Measurements from ENCODE around the gene CTSS. TPM values are rescaled to one million over a fixed set of nuclear protein-coding genes. Genes with fewer than 3 reads are reported as not detected.

CTSS gene
- total and polyA plus RNA-seq, 2 donors (not counting 1 experiment from before 2014, with no cell fraction given) = 106 to 221 TPM

- H3K27me3 Mint-ChIP-seq = no peaks in the 10 kb centered on the region
- H3K9me3 ChIP-seq (ENCODE audit: control extremely low read depth in 1 of 3, control insufficient read depth in 2 of 3, insufficient read depth in 1 of 3, low read length in 2 of 3) = peaks cover 0 to 4% (median 0%) of the 10 kb centered on the region in 3 donors
- H3K4me3 Mint-ChIP-seq = no peak overlapping the region
- DNase-seq = no peak
- H3K4me1 ChIP-seq (ENCODE audit: control insufficient read depth in 2 of 2, insufficient read depth in 2 of 2, low read length in 2 of 2) = no peaks in the 10 kb centered on the region
- H3K27ac ChIP-seq (ENCODE audit: low read length in 2 of 2) = no peak overlapping the region
- no peak overlapping the region for H3K9ac ChIP-seq (ENCODE audit: low read length)
- intact Hi-C loops (cut with micrococcal nuclease) = no loop called here
- no peak overlapping the region for H2AFZ ChIP-seq (ENCODE audit: insufficient read depth, low read depth, low read length, poor library complexity, severe bottlenecking)
- no peak for TF ChIP-seq CTCF (IDR thresholded peaks at IDR 0.05)
- no peak for TF ChIP-seq EZH2 (IDR thresholded peaks at IDR 0.05; ENCODE audit: borderline replicate concordance, insufficient read depth, low read depth, low read length, poor library complexity, severe bottlenecking)
- ChIA-PET CTCF (interaction anchor here (1.2 kb wide), 1 partner anchor 14 kb away, joined by 4 read pairs; no protein-coding TSS in a partner anchor), POLR2A (no interaction called here)
- no peak for ATAC-seq (ENCODE audit: low read depth)
- H3K9me3 Mint-ChIP-seq (ENCODE audit: insufficient read depth) = no peaks in the 10 kb centered on the region
- no peaks in the 10 kb centered on the region for H4K20me1 ChIP-seq (ENCODE audit: control insufficient read depth, insufficient read depth, low read length, poor library complexity, severe bottlenecking)
- H3K27ac Mint-ChIP-seq = no peak overlapping the region
- H3K79me2 ChIP-seq (ENCODE audit: control insufficient read depth, insufficient read depth, low read length) = no peaks in the 10 kb centered on the region
- no CpG with 5 or more reads among the region's 2 CpGs for WGBS (ENCODE audit: insufficient coverage)
- H3K4me3 ChIP-seq (ENCODE audit: control extremely low read depth in 1 of 5, extremely low read depth in 1 of 5, insufficient read depth in 1 of 5, low read depth in 2 of 5, low read length in 4 of 5) = no peak overlapping the region
- H3K36me3 ChIP-seq (replicated peaks in 1 of 2; ENCODE audit: control extremely low read depth in 1 of 2, control insufficient read depth in 1 of 2, extremely low read depth in 1 of 2, insufficient read depth in 2 of 2, low read length in 1 of 2) = no peaks in the 10 kb centered on the region
- no peaks in the 10 kb centered on the region for H3K27me3 ChIP-seq (replicated peaks in 1 of 4; ENCODE audit: control extremely low read depth in 1 of 4, control insufficient read depth in 3 of 4, insufficient read depth in 4 of 4, low read length in 3 of 4)
- H3K4me2 ChIP-seq (replicated peaks; ENCODE audit: low read depth, low read length, poor library complexity, severe bottlenecking) = no peak overlapping the region
- no peaks in the 10 kb centered on the region for H3K4me1 Mint-ChIP-seq
Observed at GRCh38 chr1:150724336-150724735, 41.2 kb downstream of the CTSS start.

GRCh38 chr1:150720703-150721102 lies 44.9 kb downstream of the CTSS start, which contains the start of gene HORMAD1:
TSS of gene HORMAD1 (minus strand) at chr1:150720895. CDS start at chr1:150719505, 1,390 bp downstream.
- H3K27me3 ChIP-seq (replicated peaks in 1 of 4; ENCODE audit: control extremely low read depth in 1 of 4, control insufficient read depth in 3 of 4, insufficient read depth in 4 of 4, low read length in 3 of 4) = no peaks in the 10 kb centered on the region
- no peak within 1 kb of the TSS for H3K27ac ChIP-seq (ENCODE audit: low read length in 2 of 2)
- H2AFZ ChIP-seq (ENCODE audit: insufficient read depth, low read depth, low read length, poor library complexity, severe bottlenecking) = no peak within 1 kb of the TSS
- H3K79me2 ChIP-seq (ENCODE audit: control insufficient read depth, insufficient read depth, low read length) = no peaks in the 10 kb centered on the region
- TF ChIP-seq CTCF (IDR thresholded peaks at IDR 0.05) = no peak
- no peak for TF ChIP-seq EZH2 (IDR thresholded peaks at IDR 0.05; ENCODE audit: borderline replicate concordance, insufficient read depth, low read depth, low read length, poor library complexity, severe bottlenecking)
- H4K20me1 ChIP-seq (ENCODE audit: control insufficient read depth, insufficient read depth, low read length, poor library complexity, severe bottlenecking) = no peaks in the 10 kb centered on the region
- H3K9me3 ChIP-seq (ENCODE audit: control extremely low read depth in 1 of 3, control insufficient read depth in 2 of 3, insufficient read depth in 1 of 3, low read length in 2 of 3) = peaks cover 0 to 4% (median 0%) of the 10 kb centered on the region in 3 donors
- H3K4me2 ChIP-seq (replicated peaks; ENCODE audit: low read depth, low read length, poor library complexity, severe bottlenecking) = no peak within 1 kb of the TSS
- CTCF ChIA-PET = interaction anchor here (0.7 kb wide), 1 partner anchor 1119 kb away, joined by 3 read pairs; the partner anchor contains the start of gene C2CD4D
- DNase-seq (no peak), ATAC-seq (ENCODE audit: low read depth) (no peak)
- H3K27me3 Mint-ChIP-seq = no peaks in the 10 kb centered on the region
- no peak within 1 kb of the TSS for H3K4me3 Mint-ChIP-seq
- no peaks in the 10 kb centered on the region for H3K4me1 ChIP-seq (ENCODE audit: control insufficient read depth in 2 of 2, insufficient read depth in 2 of 2, low read length in 2 of 2)
- POLR2A ChIA-PET = no interaction called here
- H3K4me3 ChIP-seq (ENCODE audit: control extremely low read depth in 1 of 5, extremely low read depth in 1 of 5, insufficient read depth in 1 of 5, low read depth in 2 of 5, low read length in 4 of 5) = no peak within 1 kb of the TSS
- WGBS (ENCODE audit: insufficient coverage) = 99% methylated on average over 20 of the region's 24 CpGs
- no peak within 1 kb of the TSS for H3K9ac ChIP-seq (ENCODE audit: low read length)
- H3K27ac Mint-ChIP-seq = no peak within 1 kb of the TSS
- H3K9me3 Mint-ChIP-seq (ENCODE audit: insufficient read depth) = no peaks in the 10 kb centered on the region
- intact Hi-C loops (cut with micrococcal nuclease) = no loop called here
- no peaks in the 10 kb centered on the region for H3K4me1 Mint-ChIP-seq
- H3K36me3 ChIP-seq (replicated peaks in 1 of 2; ENCODE audit: control extremely low read depth in 1 of 2, control insufficient read depth in 1 of 2, extremely low read depth in 1 of 2, insufficient read depth in 2 of 2, low read length in 1 of 2) = no peaks in the 10 kb centered on the region

All from B cell (primary cell).